ENCODE data around the gene ANKRD42. TPM values are rescaled to one million over a fixed set of nuclear protein-coding genes. Genes with fewer than 3 reads are reported as not detected.

Gene ANKRD42
- total RNA-seq, 1 donor: 10.5 TPM

GRCh38 chr11:83272627-83273026 lies 79.1 kb downstream of the ANKRD42 start:
- Histone ChIP-seq H3K4me1 (ENCODE audit: insufficient read depth, low read length) (peaks cover 8% of the 10 kb centered on the region), H3K79me2 (ENCODE audit: insufficient read depth, low read length) (peaks cover 4% of the 10 kb centered on the region), H3K27ac (ENCODE audit: low read depth, low read length) (peak overlapping the region; percentile 62), H3K4me2 (ENCODE audit: insufficient read depth, low read length) (peak overlapping the region; percentile 10), H3K9me3 (ENCODE audit: low read depth, low read length) (no peaks in the 10 kb centered on the region), H3K27me3 (ENCODE audit: insufficient read depth, low read length) (no peaks in the 10 kb centered on the region), H2AFZ (ENCODE audit: low read length) (no peak overlapping the region), H3K4me3 (ENCODE audit: insufficient read depth, low read length) (no peak overlapping the region), H3K36me3 (ENCODE audit: insufficient read depth, low read length) (peaks cover 18% of the 10 kb centered on the region), H4K20me1 (ENCODE audit: insufficient read depth, low read length) (no peaks in the 10 kb centered on the region)
- TF ChIP-seq, protein P1, sequence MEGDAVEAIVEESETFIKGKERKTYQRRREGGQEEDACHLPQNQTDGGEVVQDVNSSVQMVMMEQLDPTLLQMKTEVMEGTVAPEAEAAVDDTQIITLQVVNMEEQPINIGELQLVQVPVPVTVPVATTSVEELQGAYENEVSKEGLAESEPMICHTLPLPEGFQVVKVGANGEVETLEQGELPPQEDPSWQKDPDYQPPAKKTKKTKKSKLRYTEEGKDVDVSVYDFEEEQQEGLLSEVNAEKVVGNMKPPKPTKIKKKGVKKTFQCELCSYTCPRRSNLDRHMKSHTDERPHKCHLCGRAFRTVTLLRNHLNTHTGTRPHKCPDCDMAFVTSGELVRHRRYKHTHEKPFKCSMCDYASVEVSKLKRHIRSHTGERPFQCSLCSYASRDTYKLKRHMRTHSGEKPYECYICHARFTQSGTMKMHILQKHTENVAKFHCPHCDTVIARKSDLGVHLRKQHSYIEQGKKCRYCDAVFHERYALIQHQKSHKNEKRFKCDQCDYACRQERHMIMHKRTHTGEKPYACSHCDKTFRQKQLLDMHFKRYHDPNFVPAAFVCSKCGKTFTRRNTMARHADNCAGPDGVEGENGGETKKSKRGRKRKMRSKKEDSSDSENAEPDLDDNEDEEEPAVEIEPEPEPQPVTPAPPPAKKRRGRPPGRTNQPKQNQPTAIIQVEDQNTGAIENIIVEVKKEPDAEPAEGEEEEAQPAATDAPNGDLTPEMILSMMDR (IDR thresholded peaks at IDR 0.05; ENCODE audit: extremely low read depth, low read depth, low read length): no peak
- DNase-seq (ENCODE audit: insufficient read length, low spot score, missing footprints): no peak

- no peak overlapping the region for H3K4me2 ChIP-seq (ENCODE audit: insufficient read depth, low read length)
- H3K27me3 ChIP-seq (ENCODE audit: insufficient read depth, low read length): no peaks in the 10 kb centered on the region
- no peaks in the 10 kb centered on the region for H3K9me3 ChIP-seq (ENCODE audit: low read depth, low read length)
- H2AFZ ChIP-seq (ENCODE audit: low read length): no peak overlapping the region
- H3K36me3 ChIP-seq (ENCODE audit: insufficient read depth, low read length): peaks cover 25% of the 10 kb centered on the region
- TF ChIP-seq, protein P1 (IDR thresholded peaks at IDR 0.05; ENCODE audit: extremely low read depth, low read depth, low read length): no peak
- DNase-seq (ENCODE audit: insufficient read length, low spot score, missing footprints): no peak
- no peak overlapping the region for H3K27ac ChIP-seq (ENCODE audit: low read depth, low read length)
- peaks cover 12% of the 10 kb centered on the region for H3K79me2 ChIP-seq (ENCODE audit: insufficient read depth, low read length)
- H3K4me1 ChIP-seq (ENCODE audit: insufficient read depth, low read length): peaks cover 11% of the 10 kb centered on the region
- no peaks in the 10 kb centered on the region for H4K20me1 ChIP-seq (ENCODE audit: insufficient read depth, low read length)
- H3K4me3 ChIP-seq (ENCODE audit: insufficient read depth, low read length): no peak overlapping the region
Observed at GRCh38 chr11:83275888-83276641, 82.6 kb downstream of the ANKRD42 start.

- peaks cover 33% of the 10 kb centered on the region for H3K79me2 ChIP-seq (ENCODE audit: insufficient read depth, low read length)
- no peaks in the 10 kb centered on the region for H3K9me3 ChIP-seq (ENCODE audit: low read depth, low read length)
- peaks cover 21% of the 10 kb centered on the region for H3K36me3 ChIP-seq (ENCODE audit: insufficient read depth, low read length)
- H3K4me2 ChIP-seq (ENCODE audit: insufficient read depth, low read length): no peak overlapping the region
- peak; percentile 76 for DNase-seq (ENCODE audit: insufficient read length, low spot score, missing footprints)
- no peak overlapping the region for H2AFZ ChIP-seq (ENCODE audit: low read length)
- H3K27me3 ChIP-seq (ENCODE audit: insufficient read depth, low read length): no peaks in the 10 kb centered on the region
- peaks cover under 1% of the 10 kb centered on the region for H4K20me1 ChIP-seq (ENCODE audit: insufficient read depth, low read length)
- H3K27ac ChIP-seq (ENCODE audit: low read depth, low read length): no peak overlapping the region
- TF ChIP-seq, protein P1 (IDR thresholded peaks at IDR 0.05; ENCODE audit: extremely low read depth, low read depth, low read length): no peak
- H3K4me1 ChIP-seq (ENCODE audit: insufficient read depth, low read length): peaks cover 19% of the 10 kb centered on the region
- H3K4me3 ChIP-seq (ENCODE audit: insufficient read depth, low read length): no peak overlapping the region
Observed at GRCh38 chr11:83278351-83278750, 84.8 kb downstream of the ANKRD42 start.

GRCh38 chr11:83280256-83280655 lies 86.7 kb downstream of the ANKRD42 start:
- Histone ChIP-seq H4K20me1 (ENCODE audit: insufficient read depth, low read length) (peaks cover 2% of the 10 kb centered on the region), H2AFZ (ENCODE audit: low read length) (no peak overlapping the region), H3K9me3 (ENCODE audit: low read depth, low read length) (no peaks in the 10 kb centered on the region), H3K79me2 (ENCODE audit: insufficient read depth, low read length) (peaks cover 52% of the 10 kb centered on the region), H3K4me1 (ENCODE audit: insufficient read depth, low read length) (peaks cover 27% of the 10 kb centered on the region), H3K36me3 (ENCODE audit: insufficient read depth, low read length) (peaks cover 21% of the 10 kb centered on the region), H3K4me3 (ENCODE audit: insufficient read depth, low read length) (no peak overlapping the region), H3K27ac (ENCODE audit: low read depth, low read length) (no peak overlapping the region), H3K27me3 (ENCODE audit: insufficient read depth, low read length) (no peaks in the 10 kb centered on the region), H3K4me2 (ENCODE audit: insufficient read depth, low read length) (no peak overlapping the region)
- TF ChIP-seq, protein P1 (IDR thresholded peaks at IDR 0.05; ENCODE audit: extremely low read depth, low read depth, low read length): no peak
- DNase-seq (ENCODE audit: insufficient read length, low spot score, missing footprints): no peak
